ENCODE results near the gene SDC3.

SDC3 gene

GRCh38 chr1:30890502-30891226 is 17.9 kb downstream of the SDC3 start:
- in situ Hi-C loops (cut with MboI; ENCODE audit: low sequenced_read_pairs, unreplicated experiment) = no loop called here
- no peak for DNase-seq (ENCODE audit: low spot score)
- no peak for TF ChIP-seq CTCF (IDR thresholded peaks at IDR 0.05; ENCODE audit: borderline replicate concordance, control extremely low read depth, extremely low read depth, insufficient read depth, missing control alignments)

- in situ Hi-C loops (cut with MboI; ENCODE audit: low sequenced_read_pairs, unreplicated experiment) = no loop called here
- DNase-seq (ENCODE audit: low spot score) = no peak
- no peak for TF ChIP-seq CTCF (IDR thresholded peaks at IDR 0.05; ENCODE audit: borderline replicate concordance, control extremely low read depth, extremely low read depth, insufficient read depth, missing control alignments)
These were observed 19.0 kb downstream of the SDC3 start for GRCh38 chr1:30889511-30889910.

- TF ChIP-seq CTCF (IDR thresholded peaks at IDR 0.05; ENCODE audit: borderline replicate concordance, control extremely low read depth, extremely low read depth, insufficient read depth, missing control alignments) = no peak
- in situ Hi-C loops (cut with MboI; ENCODE audit: low sequenced_read_pairs, unreplicated experiment) = no loop called here
- no peak for DNase-seq (ENCODE audit: low spot score)
These were observed 19.6 kb downstream of the SDC3 start for GRCh38 chr1:30888975-30889374.

- no peak for DNase-seq (ENCODE audit: low spot score)
- TF ChIP-seq CTCF (IDR thresholded peaks at IDR 0.05; ENCODE audit: borderline replicate concordance, control extremely low read depth, extremely low read depth, insufficient read depth, missing control alignments) = no peak
- in situ Hi-C loops (cut with MboI; ENCODE audit: low sequenced_read_pairs, unreplicated experiment) = no loop called here
These were observed 20.2 kb downstream of the SDC3 start for GRCh38 chr1:30888391-30888790.

GRCh38 chr1:30887485-30888315 is 20.9 kb downstream of the SDC3 start:
- in situ Hi-C loops (cut with MboI; ENCODE audit: low sequenced_read_pairs, unreplicated experiment) = no loop called here
- TF ChIP-seq CTCF (IDR thresholded peaks at IDR 0.05; ENCODE audit: borderline replicate concordance, control extremely low read depth, extremely low read depth, insufficient read depth, missing control alignments) = no peak
- DNase-seq (ENCODE audit: low spot score) = no peak

- no peak for TF ChIP-seq CTCF (IDR thresholded peaks at IDR 0.05; ENCODE audit: borderline replicate concordance, control extremely low read depth, extremely low read depth, insufficient read depth, missing control alignments)
- DNase-seq (ENCODE audit: low spot score) = no peak
- in situ Hi-C loops (cut with MboI; ENCODE audit: low sequenced_read_pairs, unreplicated experiment) = no loop called here
These were observed 21.7 kb downstream of the SDC3 start for GRCh38 chr1:30886710-30887428.
